WTC11 (cell line): ENCODE measurements around the gene ABHD4. TPM values are rescaled to one million over a fixed set of nuclear protein-coding genes. Genes with fewer than 3 reads are reported as not detected.
"Not testable (repeated sequence)": the region's sequence is repeated elsewhere in the genome, so short reads cannot be mapped to it uniquely, and the experiment has no call there.

ENCODE experiments used
- ATAC-seq: fragments of 200-7000 bp; cut with Tn5 transposase; 2 replicates; pipeline ENCODE4 v1.10.0; 2021; ENCODE audit warnings: mild to moderate bottlenecking, moderate library complexity
- CTCF ChIA-PET: fragments of 300-600 bp; sonication (Branson Sonifier 250); formaldehyde crosslinking; loops from one replicate; lab custom pipeline; 2021; ENCODE audit warnings: antibody characterized with exemption; lab: Charles Lee
- POLR2A ChIA-PET: fragments of 350-600 bp; sonication (Branson Sonifier 250); formaldehyde crosslinking; loops from one replicate; lab custom pipeline; 2021; ENCODE audit warnings: antibody characterized with exemption; lab: Charles Lee
- DNase-seq: peaks from one replicate; pipeline ENCODE4 v3.0.0; 2021; ENCODE audit warnings: low spot score
- H3K27ac Mint-ChIP-seq: 2 replicates; pipeline ENCODE4 v1.8.0; 2021; ENCODE audit warnings: mixed read lengths
- H3K27me3 Mint-ChIP-seq: 2 replicates; pipeline ENCODE4 v1.8.0; 2021; ENCODE audit warnings: low read depth, mild to moderate bottlenecking, moderate library complexity, mixed read lengths
- H3K36me3 Mint-ChIP-seq: 2 replicates; pipeline ENCODE4 v1.8.0; 2021; ENCODE audit warnings: mixed read lengths
- H3K4me1 Mint-ChIP-seq: 2 replicates; pipeline ENCODE4 v1.8.0; 2022; ENCODE audit warnings: mixed read lengths
- H3K4me3 Mint-ChIP-seq: 2 replicates; pipeline ENCODE4 v1.8.0; 2021; ENCODE audit warnings: mild to moderate bottlenecking, moderate library complexity, mixed read lengths
- H3K9me3 Mint-ChIP-seq: 2 replicates; pipeline ENCODE4 v1.8.0; 2021; ENCODE audit warnings: mixed read lengths
- CREM ChIP-seq: sonication (generic); formaldehyde crosslinking; IDR thresholded peaks from 2 replicates; pipeline ENCODE4 v1.8.1; 2022; ENCODE audit warnings: mild to moderate bottlenecking, missing genetic modification reagents, moderate library complexity
- EMX1 ChIP-seq: fragments of 250-450 bp; sonication (Bioruptor Pico); IDR thresholded peaks from 2 replicates; pipeline ENCODE4 v1.8.0; 2021; ENCODE audit warnings: mild to moderate bottlenecking
- ETV6 ChIP-seq: sonication (generic); formaldehyde crosslinking; IDR thresholded peaks from 2 replicates; pipeline ENCODE4 v1.8.1; 2022; ENCODE audit warnings: mild to moderate bottlenecking, missing genetic modification reagents
- FOXJ3 ChIP-seq: sonication (generic); formaldehyde crosslinking; IDR thresholded peaks from 2 replicates; pipeline ENCODE4 v1.9.0; 2021; ENCODE audit warnings: missing genetic modification reagents, mild to moderate bottlenecking, borderline replicate concordance
- GTF2I ChIP-seq: fragments of 250-450 bp; sonication (Bioruptor Pico); conservative IDR thresholded peaks from 2 replicates; pipeline ENCODE4 v1.4.0; 2021; ENCODE audit warnings: mild to moderate bottlenecking
- IRF2 ChIP-seq: sonication (generic); formaldehyde crosslinking; IDR thresholded peaks from 2 replicates; pipeline ENCODE4 v1.8.0; 2022; ENCODE audit warnings: low read depth, missing genetic modification reagents, borderline replicate concordance
- MXD4 ChIP-seq: fragments of 250-450 bp; sonication (Bioruptor Pico); IDR thresholded peaks from 2 replicates; pipeline ENCODE4 v1.8.0; 2021; ENCODE audit warnings: mild to moderate bottlenecking, moderate library complexity, borderline replicate concordance
- NFE2L1 ChIP-seq: sonication (generic); formaldehyde crosslinking; IDR thresholded peaks from 2 replicates; pipeline ENCODE4 v1.8.1; 2023; ENCODE audit warnings: missing genetic modification reagents
- NR1H2 ChIP-seq: sonication (generic); formaldehyde crosslinking; IDR thresholded peaks from 2 replicates; pipeline ENCODE4 v1.9.0; 2021; ENCODE audit warnings: mild to moderate bottlenecking, moderate library complexity, missing genetic modification reagents
- NR2C2 ChIP-seq: sonication (generic); formaldehyde crosslinking; IDR thresholded peaks from 2 replicates; pipeline ENCODE4 v1.8.0; 2022; ENCODE audit warnings: mild to moderate bottlenecking, missing genetic modification reagents
- OVOL2 ChIP-seq: fragments of 250-450 bp; sonication (Bioruptor Pico); IDR thresholded peaks from 2 replicates; pipeline ENCODE4 v1.9.0; 2021; ENCODE audit warnings: mild to moderate bottlenecking, borderline replicate concordance
- SMAD3 ChIP-seq: sonication (generic); formaldehyde crosslinking; IDR thresholded peaks from 2 replicates; pipeline ENCODE4 v1.8.0; 2022; ENCODE audit warnings: missing genetic modification reagents, mild to moderate bottlenecking, borderline replicate concordance
- SOX15 ChIP-seq: fragments of 250-450 bp; sonication (Bioruptor Pico); IDR thresholded peaks from 2 replicates; pipeline ENCODE4 v1.9.0; 2021; ENCODE audit warnings: mild to moderate bottlenecking
- STAT6 ChIP-seq: sonication (generic); formaldehyde crosslinking; conservative IDR thresholded peaks from 2 replicates; pipeline ENCODE4 v1.8.1; 2023; ENCODE audit warnings: mild to moderate bottlenecking, low read depth, missing genetic modification reagents, moderate library complexity
- TEAD4 ChIP-seq: sonication (generic); formaldehyde crosslinking; IDR thresholded peaks from 2 replicates; pipeline ENCODE4 v1.8.0; 2022; ENCODE audit warnings: mild to moderate bottlenecking, missing genetic modification reagents
- TP53 ChIP-seq: sonication (generic); formaldehyde crosslinking; IDR thresholded peaks from 2 replicates; pipeline ENCODE4 v1.8.1; 2023; ENCODE audit warnings: mild to moderate bottlenecking, missing genetic modification reagents
- ZNF138 ChIP-seq: sonication (generic); formaldehyde crosslinking; conservative IDR thresholded peaks from 2 replicates; pipeline ENCODE4 v1.8.1; 2022; ENCODE audit warnings: mild to moderate bottlenecking, moderate library complexity, missing genetic modification reagents
- ZNF532 ChIP-seq: fragments of 250-450 bp; sonication (Bioruptor Pico); IDR thresholded peaks from 2 replicates; pipeline ENCODE4 v1.9.0; 2021; ENCODE audit warnings: mild to moderate bottlenecking, borderline replicate concordance
- ZNF671 ChIP-seq: fragments of 250-450 bp; sonication (Bioruptor Pico); IDR thresholded peaks from 2 replicates; pipeline ENCODE4 v1.8.0; 2021; ENCODE audit warnings: mild to moderate bottlenecking
- total RNA-seq: library from RNA; stranded (reverse); gene quantifications from 3 replicates; pipeline ENCODE4 v1.2.3, GENCODE V29; 2021
- TF ChIP-seq, protein P1 (sequence below): sonication (generic); formaldehyde crosslinking; IDR thresholded peaks from 2 replicates; pipeline ENCODE4 v1.8.1; 2023; ENCODE audit warnings: mild to moderate bottlenecking, missing genetic modification reagents

ABHD4 gene
- total RNA-seq, 1 experiment from 2014 or later = 33.9 TPM

DNA sequence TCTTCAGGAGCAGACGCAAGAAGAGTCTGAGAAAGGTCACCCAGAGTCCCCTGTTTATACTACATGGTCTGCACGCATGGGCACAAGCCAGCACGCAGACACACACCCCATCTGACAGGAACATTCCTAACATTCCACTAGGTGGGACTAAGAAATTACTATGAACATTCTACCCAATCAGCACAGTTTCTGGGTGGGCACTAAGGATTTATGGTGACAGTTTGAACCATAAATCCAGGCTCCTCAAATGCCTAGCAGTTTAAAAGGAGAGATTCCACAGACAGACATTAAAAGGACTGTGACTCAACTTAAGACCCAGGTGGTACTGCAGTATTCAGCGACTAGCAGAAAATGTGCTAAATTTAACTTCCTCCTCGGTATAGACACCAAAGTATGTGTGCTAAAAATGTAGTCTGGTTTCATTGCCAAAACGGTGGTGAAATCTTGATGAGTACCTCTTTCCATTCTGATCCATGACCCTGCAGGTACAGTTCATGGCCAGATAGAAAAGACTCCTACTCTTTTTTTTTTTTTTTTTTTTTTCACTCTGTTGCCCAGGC lies 16.2 kb downstream of the ABHD4 start (continued):
- TF ChIP-seq ZNF532 (no peak), CREM (CRISPR knock-in tag) (no peak), ETV6 (CRISPR knock-in tag) (no peak), OVOL2 (no peak), NFE2L1 (no peak)
- TF ChIP-seq, protein P1, sequence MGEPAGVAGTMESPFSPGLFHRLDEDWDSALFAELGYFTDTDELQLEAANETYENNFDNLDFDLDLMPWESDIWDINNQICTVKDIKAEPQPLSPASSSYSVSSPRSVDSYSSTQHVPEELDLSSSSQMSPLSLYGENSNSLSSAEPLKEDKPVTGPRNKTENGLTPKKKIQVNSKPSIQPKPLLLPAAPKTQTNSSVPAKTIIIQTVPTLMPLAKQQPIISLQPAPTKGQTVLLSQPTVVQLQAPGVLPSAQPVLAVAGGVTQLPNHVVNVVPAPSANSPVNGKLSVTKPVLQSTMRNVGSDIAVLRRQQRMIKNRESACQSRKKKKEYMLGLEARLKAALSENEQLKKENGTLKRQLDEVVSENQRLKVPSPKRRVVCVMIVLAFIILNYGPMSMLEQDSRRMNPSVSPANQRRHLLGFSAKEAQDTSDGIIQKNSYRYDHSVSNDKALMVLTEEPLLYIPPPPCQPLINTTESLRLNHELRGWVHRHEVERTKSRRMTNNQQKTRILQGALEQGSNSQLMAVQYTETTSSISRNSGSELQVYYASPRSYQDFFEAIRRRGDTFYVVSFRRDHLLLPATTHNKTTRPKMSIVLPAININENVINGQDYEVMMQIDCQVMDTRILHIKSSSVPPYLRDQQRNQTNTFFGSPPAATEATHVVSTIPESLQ (CRISPR knock-in tag) = no peak

DNA sequence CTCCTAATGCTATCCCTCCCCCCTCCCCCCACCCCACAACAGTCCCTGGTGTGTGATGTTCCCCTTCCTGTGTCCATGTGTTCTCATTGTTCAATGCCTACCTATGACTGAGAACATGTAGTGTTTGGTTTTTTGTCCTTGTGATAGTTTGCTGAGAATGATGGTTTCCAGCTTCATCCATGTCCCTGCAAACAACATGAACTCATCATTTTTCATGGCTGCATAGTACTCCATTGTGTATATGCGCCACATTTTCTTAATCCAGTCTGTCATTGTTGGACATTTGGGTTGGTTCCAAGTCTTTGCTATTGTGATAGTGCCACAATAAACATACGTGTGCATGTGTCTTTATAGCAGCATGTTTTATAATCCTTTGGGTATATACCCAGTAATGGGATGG lies 17.7 kb downstream of the ABHD4 start:
- H3K4me3 Mint-ChIP-seq, DNase-seq, H3K27ac Mint-ChIP-seq, H3K36me3 Mint-ChIP-seq, CTCF ChIA-PET, POLR2A ChIA-PET, H3K9me3 Mint-ChIP-seq, ATAC-seq: not testable (repeated sequence)
- H3K27me3 Mint-ChIP-seq = peaks cover 17% of the 10 kb centered on the region
- peaks cover 11% of the 10 kb centered on the region for H3K4me1 Mint-ChIP-seq

- H3K36me3 Mint-ChIP-seq = peaks cover 6% of the 10 kb centered on the region
- H3K27ac Mint-ChIP-seq = no peak overlapping the region
- no peak for ATAC-seq
- no peak overlapping the region for H3K4me3 Mint-ChIP-seq
- peaks cover 8% of the 10 kb centered on the region for H3K4me1 Mint-ChIP-seq
- peaks cover 20% of the 10 kb centered on the region for H3K27me3 Mint-ChIP-seq
- H3K9me3 Mint-ChIP-seq = peaks cover 15% of the 10 kb centered on the region
- DNase-seq = no peak
- no peak for TF ChIP-seq MXD4
- TF ChIP-seq TEAD4 = no peak
- TF ChIP-seq SMAD3 (CRISPR knock-in tag) = no peak
- ChIA-PET POLR2A (no interaction called here), CTCF (no interaction called here)
Measured at GRCh38 chr14:22622255-22622654, 24.2 kb downstream of the ABHD4 start.

DNA sequence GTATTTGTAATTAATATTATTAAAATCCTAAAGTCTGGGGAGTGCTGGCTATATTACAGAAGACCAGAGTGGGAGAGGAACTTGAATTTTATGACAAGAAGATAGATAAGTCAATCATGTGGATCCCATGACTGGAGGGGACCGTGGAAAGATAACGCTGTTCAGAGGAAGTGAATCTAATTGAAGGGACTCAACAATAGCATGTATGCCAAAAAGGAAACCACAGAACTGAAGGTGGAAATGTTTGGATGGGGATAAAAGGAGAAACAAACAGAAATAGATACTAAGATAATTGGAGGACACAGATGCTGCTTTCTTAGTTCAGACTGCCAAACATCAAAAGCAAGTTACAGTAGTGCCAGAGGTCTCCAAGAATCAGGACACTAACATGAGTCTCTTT lies 24.9 kb downstream of the ABHD4 start:
- CTCF ChIA-PET = interaction anchor here (0.8 kb wide), 1 partner anchor 53 kb away, joined by 4 read pairs; no protein-coding TSS in a partner anchor
- Mint-ChIP-seq H3K4me1 (peaks cover 14% of the 10 kb centered on the region), H3K36me3 (peaks cover 6% of the 10 kb centered on the region), H3K27me3 (peaks cover 20% of the 10 kb centered on the region), H3K27ac (no peak overlapping the region), H3K9me3 (peaks cover 15% of the 10 kb centered on the region), H3K4me3 (no peak overlapping the region)
- TF ChIP-seq NR1H2 (CRISPR knock-in tag) (no peak), ETV6 (CRISPR knock-in tag) (no peak), FOXJ3 (CRISPR knock-in tag) (no peak), NR2C2 (CRISPR knock-in tag) (no peak), IRF2 (CRISPR knock-in tag) (no peak), ZNF671 (CRISPR knock-in tag) (no peak), STAT6 (CRISPR knock-in tag) (no peak), GTF2I (CRISPR knock-in tag) (no peak), ZNF138 (no peak), TP53 (no peak), SOX15 (CRISPR knock-in tag) (no peak), EMX1 (CRISPR knock-in tag) (no peak)
- TF ChIP-seq, protein P1 (CRISPR knock-in tag) = no peak
- POLR2A ChIA-PET = no interaction called here
- DNase-seq = no peak
- ATAC-seq = no peak
